Muscle of leg (tissue), 11 donors: Measurements from ENCODE around the gene CYB5R4. TPM values are rescaled to one million over a fixed set of nuclear protein-coding genes. Genes with fewer than 3 reads are reported as not detected.

Source experiments
- DNase-seq: peaks from one replicate; pipeline ENCODE4 v3.0.0; 2013
- H3K27ac ChIP-seq: one replicate; pipeline ENCODE4 v1.5.1; 2013; ENCODE audit warnings: mild to moderate bottlenecking, low read length, control low read depth
- H3K27me3 ChIP-seq: one replicate; pipeline ENCODE4 v1.6.1; 2013; ENCODE audit warnings: low read length; ENCODE audit not compliant: control insufficient read depth, insufficient read depth
- H3K36me3 ChIP-seq: one replicate; pipeline ENCODE4 v1.6.1; 2013; ENCODE audit warnings: low read length; ENCODE audit not compliant: control insufficient read depth, insufficient read depth
- H3K4me1 ChIP-seq: one replicate; pipeline ENCODE4 v1.6.1; 2013; ENCODE audit warnings: low read length; ENCODE audit not compliant: control insufficient read depth, insufficient read depth
- H3K4me3 ChIP-seq: one replicate; pipeline ENCODE4 v1.5.1; 2013; ENCODE audit warnings: low read length, control low read depth
- H3K9me3 ChIP-seq: replicated peaks from 2 replicates; pipeline ENCODE4 v1.6.1; 2013; ENCODE audit warnings: low read depth, low read length; ENCODE audit not compliant: control insufficient read depth
- WGBS: methylation state at CpG from one replicate; pipeline ENCODE4 v1.1.5; 2013; ENCODE audit warnings: missing lambda C conversion rate; ENCODE audit not compliant: insufficient coverage; 5-methylcytosine and 5-hydroxymethylcytosine counted together
- polyA plus RNA-seq, 8 donors: library from polyadenylated mRNA; unstranded; fragments of 120-200 nt; gene quantifications; one replicate each; pipeline versions ENCODE4 v1.2.1 to v1.2.3, GENCODE V29; 2013; ENCODE audit warnings: inconsistent platforms in 1 of 8, low replicate concordance in 1 of 8; ENCODE audit not compliant: insufficient read length in 8 of 8, insufficient read depth in 1 of 8
- total RNA-seq: library from RNA; stranded (reverse); fragments of 120-200 nt; gene quantifications from one replicate; pipeline ENCODE4 v1.2.4, GENCODE V29; 2013

The CYB5R4 gene
- total and polyA plus RNA-seq, 9 donors, result 8.7 to 11.4 (median 10.1) TPM

GRCh38 chr6:83974409-83975050, 115.0 kb downstream of the CYB5R4 start:
- Histone ChIP-seq H3K4me3 (no peak overlapping the region), H3K9me3 (no peaks in the 10 kb centered on the region), H3K27ac (no peak overlapping the region), H3K36me3 (no peaks in the 10 kb centered on the region), H3K4me1 (no peaks in the 10 kb centered on the region), H3K27me3 (no peaks in the 10 kb centered on the region)
- DNase-seq, result no peak
- WGBS, result no CpG with 5 or more reads among the region's 3 CpGs

GRCh38 chr6:83976037-83976755, 116.7 kb downstream of the CYB5R4 start:
- Histone ChIP-seq H3K4me1 (no peaks in the 10 kb centered on the region), H3K9me3 (no peaks in the 10 kb centered on the region), H3K27me3 (no peaks in the 10 kb centered on the region), H3K27ac (no peak overlapping the region), H3K36me3 (no peaks in the 10 kb centered on the region), H3K4me3 (no peak overlapping the region)
- DNase-seq, result no peak
- 0% methylated on average over 1 of the region's 5 CpGs for WGBS

GRCh38 chr6:83976871-83977270, 117.4 kb downstream of the CYB5R4 start:
- no peaks in the 10 kb centered on the region for H3K36me3 ChIP-seq
- H3K4me3 ChIP-seq, result no peak overlapping the region
- DNase-seq, result no peak
- no peaks in the 10 kb centered on the region for H3K27me3 ChIP-seq
- no peaks in the 10 kb centered on the region for H3K9me3 ChIP-seq
- no peak overlapping the region for H3K27ac ChIP-seq
- WGBS, result 95% methylated on average over 5 of the region's 8 CpGs
- no peaks in the 10 kb centered on the region for H3K4me1 ChIP-seq

- no peaks in the 10 kb centered on the region for H3K4me1 ChIP-seq
- no peaks in the 10 kb centered on the region for H3K9me3 ChIP-seq
- H3K27me3 ChIP-seq, result no peaks in the 10 kb centered on the region
- no CpG with 5 or more reads among the region's 1 CpG for WGBS
- DNase-seq, result no peak
- H3K36me3 ChIP-seq, result no peaks in the 10 kb centered on the region
- no peak overlapping the region for H3K27ac ChIP-seq
- no peak overlapping the region for H3K4me3 ChIP-seq
Measured at GRCh38 chr6:83978324-83978734, 118.8 kb downstream of the CYB5R4 start.

GRCh38 chr6:83978997-83979396, 119.5 kb downstream of the CYB5R4 start:
- WGBS, result no CpG with 5 or more reads among the region's 3 CpGs
- Histone ChIP-seq H3K36me3 (no peaks in the 10 kb centered on the region), H3K27me3 (no peaks in the 10 kb centered on the region), H3K4me3 (no peak overlapping the region), H3K9me3 (no peaks in the 10 kb centered on the region), H3K27ac (no peak overlapping the region), H3K4me1 (no peaks in the 10 kb centered on the region)
- no peak for DNase-seq

- Histone ChIP-seq H3K36me3 (no peaks in the 10 kb centered on the region), H3K4me1 (no peaks in the 10 kb centered on the region), H3K27ac (no peak overlapping the region), H3K9me3 (no peaks in the 10 kb centered on the region), H3K4me3 (no peak overlapping the region), H3K27me3 (no peaks in the 10 kb centered on the region)
- no CpG with 5 or more reads among the region's 1 CpG for WGBS
- DNase-seq, result no peak
Measured at GRCh38 chr6:83984411-83984810, 124.9 kb downstream of the CYB5R4 start.

GRCh38 chr6:83985308-83985713, 125.8 kb downstream of the CYB5R4 start:
- no peak overlapping the region for H3K4me3 ChIP-seq
- no peak overlapping the region for H3K27ac ChIP-seq
- no peaks in the 10 kb centered on the region for H3K27me3 ChIP-seq
- H3K4me1 ChIP-seq, result no peaks in the 10 kb centered on the region
- H3K36me3 ChIP-seq, result no peaks in the 10 kb centered on the region
- no peak for DNase-seq
- WGBS, result no CpG with 5 or more reads among the region's 1 CpG
- H3K9me3 ChIP-seq, result no peaks in the 10 kb centered on the region

GRCh38 chr6:83985715-83986114, 126.2 kb downstream of the CYB5R4 start:
- Histone ChIP-seq H3K4me3 (no peak overlapping the region), H3K4me1 (no peaks in the 10 kb centered on the region), H3K9me3 (no peaks in the 10 kb centered on the region), H3K27ac (no peak overlapping the region), H3K36me3 (no peaks in the 10 kb centered on the region), H3K27me3 (no peaks in the 10 kb centered on the region)
- DNase-seq, result no peak

- H3K4me1 ChIP-seq, result no peaks in the 10 kb centered on the region
- H3K9me3 ChIP-seq, result no peaks in the 10 kb centered on the region
- no peak for DNase-seq
- no peaks in the 10 kb centered on the region for H3K36me3 ChIP-seq
- no peak overlapping the region for H3K27ac ChIP-seq
- no peaks in the 10 kb centered on the region for H3K27me3 ChIP-seq
- H3K4me3 ChIP-seq, result no peak overlapping the region
Measured at GRCh38 chr6:83998021-83998584, 138.6 kb downstream of the CYB5R4 start.

GRCh38 chr6:84001119-84001518, 141.6 kb downstream of the CYB5R4 start:
- H3K4me1 ChIP-seq, result no peaks in the 10 kb centered on the region
- H3K36me3 ChIP-seq, result no peaks in the 10 kb centered on the region
- 89% methylated on average over 3 of the region's 3 CpGs for WGBS
- H3K4me3 ChIP-seq, result no peak overlapping the region
- no peak overlapping the region for H3K27ac ChIP-seq
- no peaks in the 10 kb centered on the region for H3K27me3 ChIP-seq
- no peak for DNase-seq
- H3K9me3 ChIP-seq, result no peaks in the 10 kb centered on the region
